ENCODE measurements around the gene TSPEAR.

TSPEAR gene

GRCh38 chr21:44456214-44456914 is 255.0 kb downstream of the TSPEAR start:
- no peak for DNase-seq

DNA sequence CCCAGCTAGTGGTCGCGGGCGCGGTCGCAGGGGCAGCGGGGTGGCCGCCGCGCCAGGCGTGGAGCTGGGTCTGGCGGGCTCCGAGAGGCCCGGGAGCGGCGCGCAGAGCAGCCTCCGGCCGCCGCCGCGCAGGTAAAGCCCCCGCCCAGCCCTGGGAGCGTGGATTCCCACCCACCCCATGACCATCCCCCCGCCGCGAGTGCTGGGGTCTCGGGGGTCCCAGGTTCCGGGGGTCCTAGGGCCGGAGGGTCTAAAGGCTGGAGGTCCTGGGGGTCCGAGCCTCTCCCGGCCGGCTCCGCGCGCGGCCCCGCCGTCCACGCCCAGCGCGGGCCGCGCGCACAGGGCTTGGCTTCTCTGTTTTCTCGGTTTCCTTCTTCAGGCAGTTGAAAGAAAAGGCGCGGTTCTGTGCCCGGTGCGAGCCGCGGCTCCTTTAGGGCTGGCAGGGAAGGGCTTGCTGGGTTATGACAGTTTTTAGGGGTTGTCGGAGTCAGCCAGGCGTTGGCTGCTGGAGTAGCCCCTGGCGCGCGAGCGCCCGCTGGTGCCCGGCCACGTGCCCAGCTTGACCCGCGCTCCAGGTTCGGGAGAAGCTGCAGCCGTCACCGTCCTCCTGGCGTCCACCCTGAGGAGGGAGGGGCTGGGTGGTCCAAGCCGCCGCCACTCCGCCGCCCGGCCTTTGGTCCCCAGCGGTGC is 255.7 kb downstream of the TSPEAR start:
- DNase-seq = peak in 5 of 6 experiments; percentile 32 to 79 (median 56)

- peak; percentile 73 to 88 (median 84) for DNase-seq
These were observed 256.4 kb downstream of the TSPEAR start, which contains the start of gene LRRC3 for GRCh38 chr21:44454747-44455523. TSS of gene LRRC3 (plus strand) at chr21:44455510. CDS start at chr21:44456645, 1,135 bp downstream.

DNA sequence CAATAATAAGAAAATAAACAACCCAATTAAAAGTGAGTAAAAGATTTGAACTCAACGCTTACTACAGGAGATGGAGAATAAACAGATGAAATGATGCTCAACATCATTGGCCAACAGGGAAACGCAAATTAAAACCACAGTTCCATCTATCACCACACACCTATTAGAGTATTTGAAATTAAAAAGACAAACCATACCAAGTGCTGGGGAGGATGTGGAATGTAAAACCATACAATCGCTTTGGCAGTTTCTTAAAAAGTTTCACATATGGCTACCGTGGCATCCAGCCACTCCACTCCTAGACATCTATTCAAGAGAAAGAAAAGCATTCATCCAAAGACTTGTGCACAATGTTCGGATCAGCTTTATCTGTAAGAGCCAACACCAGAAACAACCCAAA is 257.3 kb downstream of the TSPEAR start:
- DNase-seq = no peak

- DNase-seq = no peak
These were observed 258.3 kb downstream of the TSPEAR start for GRCh38 chr21:44453120-44453519.

GRCh38 chr21:44450999-44451398 is 260.4 kb downstream of the TSPEAR start:
- no peak for DNase-seq

- DNase-seq = no peak
These were observed 261.0 kb downstream of the TSPEAR start for GRCh38 chr21:44450402-44450801.

- no peak for DNase-seq
These were observed 261.7 kb downstream of the TSPEAR start for GRCh38 chr21:44449473-44450363.

DNA sequence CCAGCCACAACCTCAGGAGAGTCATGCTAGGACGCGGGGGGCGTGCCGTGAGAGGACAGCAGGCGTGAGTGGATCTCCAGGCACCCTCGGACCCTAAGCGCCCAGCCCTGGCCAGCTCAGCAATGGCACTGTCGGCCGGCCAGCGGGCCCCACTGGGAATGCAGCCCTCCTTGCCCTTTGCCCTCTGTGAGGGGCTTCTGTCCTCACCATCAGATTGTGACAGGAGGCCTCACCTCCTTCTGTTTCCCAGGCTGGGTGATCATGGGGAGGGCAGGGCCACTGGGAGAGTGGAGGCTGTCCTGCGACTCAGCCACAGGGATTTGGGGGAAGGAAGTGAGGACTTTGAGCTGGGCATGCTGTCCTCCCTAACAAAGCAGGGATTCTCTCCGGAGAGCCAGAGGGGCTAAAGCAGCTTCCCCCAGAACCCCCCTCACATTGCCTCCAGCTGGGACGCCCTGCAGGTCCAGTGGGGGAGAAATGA is 262.7 kb downstream of the TSPEAR start:
- no peak for DNase-seq
